Neural cell (in vitro differentiated cells): ENCODE data around the gene SLCO3A1.

Experiments
- EP300 ChIP-seq: fragments of 450-650 bp; conservative IDR thresholded peaks from 2 replicates; pipeline ENCODE4 v1.6.1; 2014; ENCODE audit warnings: antibody characterized with exemption, mild to moderate bottlenecking, moderate library complexity; ENCODE audit not compliant: poor library complexity, severe bottlenecking
- EZH2 ChIP-seq: fragments of 200-600, 300-800 bp; shearing (Covaris generic), sonication (generic); IDR thresholded peaks from 2 replicates; pipeline ENCODE4 v1.6.1; 2014; ENCODE audit warnings: antibody characterized with exemption, low read length, borderline replicate concordance, mild to moderate bottlenecking; ENCODE audit not compliant: insufficient read depth, poor library complexity, severe bottlenecking
- POLR2AphosphoS5 ChIP-seq: IDR thresholded peaks from 2 replicates; pipeline ENCODE4 v1.6.1; 2012
- RAD21 ChIP-seq: fragments of 450-650 bp; conservative IDR thresholded peaks from 2 replicates; pipeline ENCODE4 v1.6.1; 2014; ENCODE audit warnings: antibody characterized with exemption, mild to moderate bottlenecking, moderate library complexity
- TAF1 ChIP-seq: IDR thresholded peaks from 2 replicates; pipeline ENCODE4 v1.6.1; 2012; ENCODE audit warnings: low read depth
- TF ChIP-seq, protein P1 (sequence below): fragments of 450-650 bp; IDR thresholded peaks from 2 replicates; pipeline ENCODE4 v1.5.1; 2014; ENCODE audit warnings: antibody characterized with exemption, mild to moderate bottlenecking, moderate library complexity; ENCODE audit not compliant: poor library complexity, severe bottlenecking
- TF ChIP-seq, protein P2 (sequence below): IDR thresholded peaks from 2 replicates; pipeline ENCODE4 v1.6.1; 2012; ENCODE audit warnings: borderline replicate concordance

DNA sequence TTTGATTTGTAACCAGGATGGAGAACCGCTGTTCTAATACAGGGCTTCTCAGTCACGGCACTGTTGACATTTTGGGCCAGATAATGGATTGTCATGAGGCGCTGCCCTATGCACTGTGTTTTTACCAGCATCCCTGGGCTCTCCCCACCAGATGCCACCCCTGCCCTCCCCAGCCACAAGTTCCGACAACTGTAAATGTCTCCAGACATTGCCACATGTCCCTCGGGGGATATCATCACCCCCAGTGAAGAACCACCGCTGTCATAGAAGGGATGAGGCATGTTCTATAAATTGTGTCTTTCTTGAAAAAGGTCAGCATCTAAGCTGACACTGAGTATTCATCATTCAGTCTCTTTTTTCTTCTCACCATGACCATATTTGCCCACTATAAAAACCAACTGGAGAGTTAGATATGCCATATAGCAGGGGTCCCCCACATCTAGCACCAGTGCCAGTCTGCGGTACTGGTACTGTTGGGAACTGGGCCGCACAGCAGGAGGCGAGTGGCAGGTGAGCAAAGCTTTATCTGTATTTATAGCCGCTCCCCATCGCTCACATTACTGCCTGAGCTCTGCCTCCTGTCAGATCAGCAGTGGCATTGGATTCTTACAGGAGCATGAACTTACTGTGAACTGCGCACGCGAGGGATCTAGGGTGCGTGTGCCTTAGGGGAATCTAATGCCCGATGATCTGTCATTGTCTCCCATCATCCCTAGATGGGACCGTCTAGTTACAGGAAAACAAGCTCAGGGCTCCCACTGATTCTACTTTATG is 279.7 kb downstream of the SLCO3A1 start:
- TF ChIP-seq, protein P1, sequence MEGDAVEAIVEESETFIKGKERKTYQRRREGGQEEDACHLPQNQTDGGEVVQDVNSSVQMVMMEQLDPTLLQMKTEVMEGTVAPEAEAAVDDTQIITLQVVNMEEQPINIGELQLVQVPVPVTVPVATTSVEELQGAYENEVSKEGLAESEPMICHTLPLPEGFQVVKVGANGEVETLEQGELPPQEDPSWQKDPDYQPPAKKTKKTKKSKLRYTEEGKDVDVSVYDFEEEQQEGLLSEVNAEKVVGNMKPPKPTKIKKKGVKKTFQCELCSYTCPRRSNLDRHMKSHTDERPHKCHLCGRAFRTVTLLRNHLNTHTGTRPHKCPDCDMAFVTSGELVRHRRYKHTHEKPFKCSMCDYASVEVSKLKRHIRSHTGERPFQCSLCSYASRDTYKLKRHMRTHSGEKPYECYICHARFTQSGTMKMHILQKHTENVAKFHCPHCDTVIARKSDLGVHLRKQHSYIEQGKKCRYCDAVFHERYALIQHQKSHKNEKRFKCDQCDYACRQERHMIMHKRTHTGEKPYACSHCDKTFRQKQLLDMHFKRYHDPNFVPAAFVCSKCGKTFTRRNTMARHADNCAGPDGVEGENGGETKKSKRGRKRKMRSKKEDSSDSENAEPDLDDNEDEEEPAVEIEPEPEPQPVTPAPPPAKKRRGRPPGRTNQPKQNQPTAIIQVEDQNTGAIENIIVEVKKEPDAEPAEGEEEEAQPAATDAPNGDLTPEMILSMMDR = no peak
- TF ChIP-seq RAD21 (no peak), POLR2AphosphoS5 (no peak), EP300 (no peak), EZH2 (no peak), TAF1 (no peak)
- TF ChIP-seq, protein P2, sequence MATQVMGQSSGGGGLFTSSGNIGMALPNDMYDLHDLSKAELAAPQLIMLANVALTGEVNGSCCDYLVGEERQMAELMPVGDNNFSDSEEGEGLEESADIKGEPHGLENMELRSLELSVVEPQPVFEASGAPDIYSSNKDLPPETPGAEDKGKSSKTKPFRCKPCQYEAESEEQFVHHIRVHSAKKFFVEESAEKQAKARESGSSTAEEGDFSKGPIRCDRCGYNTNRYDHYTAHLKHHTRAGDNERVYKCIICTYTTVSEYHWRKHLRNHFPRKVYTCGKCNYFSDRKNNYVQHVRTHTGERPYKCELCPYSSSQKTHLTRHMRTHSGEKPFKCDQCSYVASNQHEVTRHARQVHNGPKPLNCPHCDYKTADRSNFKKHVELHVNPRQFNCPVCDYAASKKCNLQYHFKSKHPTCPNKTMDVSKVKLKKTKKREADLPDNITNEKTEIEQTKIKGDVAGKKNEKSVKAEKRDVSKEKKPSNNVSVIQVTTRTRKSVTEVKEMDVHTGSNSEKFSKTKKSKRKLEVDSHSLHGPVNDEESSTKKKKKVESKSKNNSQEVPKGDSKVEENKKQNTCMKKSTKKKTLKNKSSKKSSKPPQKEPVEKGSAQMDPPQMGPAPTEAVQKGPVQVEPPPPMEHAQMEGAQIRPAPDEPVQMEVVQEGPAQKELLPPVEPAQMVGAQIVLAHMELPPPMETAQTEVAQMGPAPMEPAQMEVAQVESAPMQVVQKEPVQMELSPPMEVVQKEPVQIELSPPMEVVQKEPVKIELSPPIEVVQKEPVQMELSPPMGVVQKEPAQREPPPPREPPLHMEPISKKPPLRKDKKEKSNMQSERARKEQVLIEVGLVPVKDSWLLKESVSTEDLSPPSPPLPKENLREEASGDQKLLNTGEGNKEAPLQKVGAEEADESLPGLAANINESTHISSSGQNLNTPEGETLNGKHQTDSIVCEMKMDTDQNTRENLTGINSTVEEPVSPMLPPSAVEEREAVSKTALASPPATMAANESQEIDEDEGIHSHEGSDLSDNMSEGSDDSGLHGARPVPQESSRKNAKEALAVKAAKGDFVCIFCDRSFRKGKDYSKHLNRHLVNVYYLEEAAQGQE = no peak
